Liver (tissue), 9 donors: ENCODE results near the gene UMODL1. TPM values are rescaled to one million over a fixed set of nuclear protein-coding genes. Genes with fewer than 3 reads are reported as not detected.

Experiments used
- DNase-seq: peaks from one replicate; pipeline ENCODE4 v3.0.0-alpha.2; 2017; ENCODE audit warnings: low spot score
- H3K27ac ChIP-seq, 2 donors: one replicate each; pipeline ENCODE4 v1.7.0; 2013; ENCODE audit warnings: inconsistent platforms in 2 of 2, low read length in 2 of 2, control low read depth in 1 of 2, low read depth in 1 of 2, mild to moderate bottlenecking in 1 of 2
- H3K27me3 ChIP-seq, 4 donors: one replicate each; pipeline versions ENCODE4 v1.6.1 to v1.7.0; 2013; ENCODE audit warnings: low read length in 3 of 4, inconsistent platforms in 1 of 4, mild to moderate bottlenecking in 1 of 4, moderate library complexity in 1 of 4; ENCODE audit not compliant: control insufficient read depth in 4 of 4, insufficient read depth in 4 of 4
- H3K36me3 ChIP-seq, 4 donors: one replicate each; pipeline versions ENCODE4 v1.6.1 to v1.7.0; 2013; ENCODE audit warnings: low read length in 3 of 4, mild to moderate bottlenecking in 3 of 4, low read depth in 1 of 4, moderate library complexity in 1 of 4; ENCODE audit not compliant: control insufficient read depth in 4 of 4, insufficient read depth in 3 of 4
- H3K4me1 ChIP-seq, 4 donors: one replicate each; pipeline versions ENCODE4 v1.6.1 to v1.7.0; 2013; ENCODE audit warnings: low read length in 3 of 4, mild to moderate bottlenecking in 3 of 4, moderate library complexity in 1 of 4; ENCODE audit not compliant: control insufficient read depth in 4 of 4, insufficient read depth in 4 of 4
- H3K4me3 ChIP-seq, 3 donors: one replicate each; pipeline versions ENCODE4 v1.6.1 to v1.7.0; 2013; ENCODE audit warnings: low read length in 3 of 3, control low read depth in 1 of 3, low read depth in 1 of 3, mild to moderate bottlenecking in 1 of 3
- H3K9ac ChIP-seq, 2 donors: one replicate each; pipeline ENCODE4 v1.7.0; 2013; ENCODE audit warnings: low read length in 2 of 2, mild to moderate bottlenecking in 2 of 2, moderate library complexity in 2 of 2, control low read depth in 1 of 2, low read depth in 1 of 2
- H3K9me3 ChIP-seq, 4 donors: one replicate each; pipeline versions ENCODE4 v1.6.1 to v1.7.0; 2013; ENCODE audit warnings: low read length in 3 of 4; ENCODE audit not compliant: control insufficient read depth in 4 of 4
- ATF3 ChIP-seq: IDR thresholded peaks from 2 replicates; pipeline ENCODE4 v1.6.1; 2016; ENCODE audit warnings: antibody characterized with exemption
- CTCF ChIP-seq: fragments of 150-350 bp; IDR thresholded peaks from 2 replicates; pipeline ENCODE4 v1.5.1; 2017; ENCODE audit warnings: improper control_type of control experiment, low read depth, low read length; ENCODE audit not compliant: missing input control
- EGR1 ChIP-seq, 2 donors: IDR thresholded peaks; 2 replicates each; pipeline ENCODE4 v1.6.1; 2016 to 2018; ENCODE audit warnings: antibody characterized with exemption in 2 of 2, low read depth in 2 of 2
- FOXA1 ChIP-seq: IDR thresholded peaks from 2 replicates; pipeline ENCODE4 v1.6.1; 2016; ENCODE audit warnings: antibody characterized with exemption
- FOXA2 ChIP-seq: IDR thresholded peaks from 2 replicates; pipeline ENCODE4 v1.6.1; 2016; ENCODE audit warnings: antibody characterized with exemption
- GABPA ChIP-seq, 2 donors: IDR thresholded peaks in 1 of 2; conservative IDR thresholded peaks in 1 of 2; 2 replicates each; pipeline ENCODE4 v1.6.1; 2016; ENCODE audit warnings: antibody characterized with exemption in 2 of 2, mild to moderate bottlenecking in 1 of 2, moderate library complexity in 1 of 2
- HNF4A ChIP-seq, 2 donors: conservative IDR thresholded peaks; 2 replicates each; pipeline ENCODE4 v1.6.1; 2016; ENCODE audit warnings: antibody characterized with exemption in 2 of 2, mild to moderate bottlenecking in 2 of 2
- HNF4G ChIP-seq: IDR thresholded peaks from 2 replicates; pipeline ENCODE4 v1.6.1; 2016; ENCODE audit warnings: antibody characterized with exemption
- NR2F2 ChIP-seq: IDR thresholded peaks from 2 replicates; pipeline ENCODE4 v1.6.1; 2016; ENCODE audit warnings: antibody characterized with exemption
- RAD21 ChIP-seq, 2 donors: IDR thresholded peaks; 2 replicates each; pipeline ENCODE4 v1.6.1; 2016; ENCODE audit warnings: antibody characterized with exemption in 2 of 2, mild to moderate bottlenecking in 2 of 2
- REST ChIP-seq: IDR thresholded peaks from 2 replicates; pipeline ENCODE4 v1.6.1; 2016; ENCODE audit warnings: antibody characterized with exemption, mild to moderate bottlenecking
- RXRA ChIP-seq, 2 donors: IDR thresholded peaks; 2 replicates each; pipeline ENCODE4 v1.6.1; 2017 to 2018; ENCODE audit warnings: antibody characterized with exemption in 2 of 2, mild to moderate bottlenecking in 1 of 2
- SP1 ChIP-seq: IDR thresholded peaks from 2 replicates; pipeline ENCODE4 v1.6.1; 2018; ENCODE audit warnings: antibody characterized with exemption, mild to moderate bottlenecking
- TAF1 ChIP-seq: conservative IDR thresholded peaks from 2 replicates; pipeline ENCODE4 v1.6.1; 2016; ENCODE audit warnings: antibody characterized with exemption, mild to moderate bottlenecking
- YY1 ChIP-seq: IDR thresholded peaks from 2 replicates; pipeline ENCODE4 v1.6.1; 2016; ENCODE audit warnings: antibody characterized with exemption, mild to moderate bottlenecking
- ZBTB33 ChIP-seq: IDR thresholded peaks from 2 replicates; pipeline ENCODE4 v1.6.1; 2016; ENCODE audit warnings: antibody characterized with exemption
- WGBS: extraction: QIAGEN DNeasy Blood & Tissue Kit; methylation state at CpG from one replicate; pipeline ENCODE4 v1.1.7; 2013; 5-methylcytosine and 5-hydroxymethylcytosine counted together
- polyA plus RNA-seq, 2 donors: library from polyadenylated mRNA; stranded (reverse) in 1 of 2; unstranded in 1 of 2; fragments of 200-250 nt in 1 of 2; fragments of >200 nt in 1 of 2; fragmentation: Nextera tagmentation in 1 of 2; extraction: Ambion mirVana in 1 of 2; gene quantifications; one replicate each; pipeline versions ENCODE4 v1.2.1 to v1.2.3, GENCODE V29; 2013 to 2015
- total RNA-seq, 2 donors: library from RNA; depleted of rRNA; stranded (reverse); fragments of >200 nt; gene quantifications; one replicate each; pipeline ENCODE4 v1.2.3, GENCODE V29; 2014
- donor health status: healthy.
- donor health status: healthy.
- donor health status: healthy.
- donor health status: healthy.
- donor health status: healthy.

Gene UMODL1
- total and polyA plus RNA-seq, 4 donors, result 0.08 to 0.14 (median 0.08) TPM; not detected in 1

- Histone ChIP-seq H3K36me3 (no peaks in the 10 kb centered on the region), H3K27me3 (no peaks in the 10 kb centered on the region), H3K9ac (no peak overlapping the region), H3K9me3 (no peaks in the 10 kb centered on the region), H3K4me1 (no peaks in the 10 kb centered on the region), H3K4me3 (no peak overlapping the region), H3K27ac (no peak overlapping the region)
- 90% methylated on average over 22 of the region's 22 CpGs for WGBS
- TF ChIP-seq SP1, result no peak
- no peak for TF ChIP-seq GABPA (IDR thresholded peaks at IDR 0.05 in 1 of 2, conservative IDR thresholded peaks at IDR 0.05 in 1 of 2)
- TF ChIP-seq FOXA1, result no peak
- no peak for TF ChIP-seq RXRA (IDR thresholded peaks at IDR 0.05)
- no peak for TF ChIP-seq FOXA2
- TF ChIP-seq HNF4A (conservative IDR thresholded peaks at IDR 0.05), result no peak
- TF ChIP-seq REST, result no peak
- no peak for TF ChIP-seq HNF4G
- no peak for TF ChIP-seq TAF1
- TF ChIP-seq CTCF, result no peak
- TF ChIP-seq ATF3, result no peak
- TF ChIP-seq EGR1 (IDR thresholded peaks at IDR 0.05; ENCODE audit: low read depth in 2 of 2), result no peak
- no peak for TF ChIP-seq YY1
- TF ChIP-seq NR2F2, result no peak
- TF ChIP-seq RAD21 (IDR thresholded peaks at IDR 0.05), result no peak
- no peak for TF ChIP-seq ZBTB33
- DNase-seq, result no peak
Observed at GRCh38 chr21:42137191-42137904, 66.2 kb downstream of the UMODL1 start.
